ENCODE results near the gene TDRKH. TPM values are rescaled to one million over a fixed set of nuclear protein-coding genes. Genes with fewer than 3 reads are reported as not detected.
"Not testable (repeated sequence)": the region's sequence is repeated elsewhere in the genome, so short reads cannot be mapped to it uniquely, and the experiment has no call there.

TDRKH gene
- total RNA-seq, 2 donors from 2014 or later: 13.5 to 14.0 TPM

DNA sequence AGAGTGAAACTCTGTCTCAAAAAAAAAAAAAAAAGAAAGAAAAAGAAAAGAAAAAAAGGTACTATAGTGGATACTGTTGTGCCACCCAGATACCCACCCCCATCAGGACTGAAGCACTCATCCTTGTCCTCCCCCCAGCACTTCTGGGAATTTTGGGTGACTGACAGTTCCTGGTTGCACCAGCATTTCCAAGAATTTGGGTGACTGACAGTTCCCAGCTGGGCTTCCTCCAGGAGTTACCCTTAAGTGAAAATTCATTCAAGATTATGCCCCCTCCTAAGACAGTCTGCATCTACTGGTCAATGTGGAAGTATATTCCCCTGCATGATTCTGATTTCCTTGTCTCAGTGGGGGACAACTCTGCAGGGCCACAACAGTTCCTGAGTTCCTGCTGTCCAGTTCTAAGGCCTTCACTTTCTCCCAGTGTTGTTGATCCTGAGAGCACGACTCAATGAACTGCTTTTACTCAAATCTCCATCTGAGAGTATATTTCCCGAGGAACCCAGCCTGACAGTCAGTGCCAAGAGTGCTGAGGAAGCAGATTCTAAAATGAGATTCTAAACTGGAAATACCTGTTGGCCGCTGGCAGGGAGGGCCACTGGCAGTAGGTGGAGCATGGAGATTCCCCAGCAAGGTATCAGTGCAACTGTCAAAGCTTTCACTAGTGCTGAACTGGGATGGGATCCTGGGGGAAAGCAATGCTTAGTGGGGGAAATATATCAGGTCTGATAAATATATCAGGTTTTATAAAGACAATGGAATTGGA is 50.5 kb downstream of the TDRKH start:
- no peak overlapping the region for H3K27ac Mint-ChIP-seq
- peaks cover 0 to 2% of the 10 kb centered on the region in 2 donors for H3K4me1 Mint-ChIP-seq (ENCODE audit: low read depth in 2 of 2)
- ATAC-seq (peak in 1 of 2 donors; percentile 36), DNase-seq (ENCODE audit: low spot score) (no peak)
- peaks cover 3 to 4% of the 10 kb centered on the region in 2 donors for H3K27me3 Mint-ChIP-seq
- H3K4me3 Mint-ChIP-seq: no peak overlapping the region
- peaks cover 5% of the 10 kb centered on the region for H3K36me3 Mint-ChIP-seq
- H3K9me3 Mint-ChIP-seq: no peaks in the 10 kb centered on the region

DNA sequence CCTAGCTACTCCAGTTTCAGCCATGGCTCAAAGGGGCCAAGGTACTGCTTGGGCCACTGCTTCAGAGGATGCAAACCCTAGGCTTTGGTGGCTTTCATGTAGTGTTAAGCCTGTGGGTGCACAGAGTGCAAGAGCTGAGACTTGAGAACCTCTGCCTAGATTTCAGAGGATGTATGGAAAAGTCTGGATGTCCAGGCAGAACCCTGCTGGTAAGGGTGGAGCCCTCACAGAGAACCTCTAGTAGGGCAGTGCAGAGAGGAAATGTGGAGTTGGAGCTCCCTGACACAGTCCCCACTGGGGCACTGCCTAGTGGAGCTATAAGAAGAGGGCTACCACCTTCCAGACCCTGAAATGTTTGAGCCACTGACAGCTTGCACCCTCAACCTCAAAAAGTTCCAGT is 52.8 kb downstream of the TDRKH start:
- ATAC-seq (no peak), DNase-seq (ENCODE audit: low spot score) (no peak)
- peaks cover 5% of the 10 kb centered on the region for H3K36me3 Mint-ChIP-seq
- H3K9me3 Mint-ChIP-seq: no peaks in the 10 kb centered on the region
- H3K27ac Mint-ChIP-seq: no peak overlapping the region
- peaks cover 0 to 2% of the 10 kb centered on the region in 2 donors for H3K4me1 Mint-ChIP-seq (ENCODE audit: low read depth in 2 of 2)
- peaks cover 8 to 13% of the 10 kb centered on the region in 2 donors for H3K27me3 Mint-ChIP-seq
- H3K4me3 Mint-ChIP-seq: no peak overlapping the region

DNA sequence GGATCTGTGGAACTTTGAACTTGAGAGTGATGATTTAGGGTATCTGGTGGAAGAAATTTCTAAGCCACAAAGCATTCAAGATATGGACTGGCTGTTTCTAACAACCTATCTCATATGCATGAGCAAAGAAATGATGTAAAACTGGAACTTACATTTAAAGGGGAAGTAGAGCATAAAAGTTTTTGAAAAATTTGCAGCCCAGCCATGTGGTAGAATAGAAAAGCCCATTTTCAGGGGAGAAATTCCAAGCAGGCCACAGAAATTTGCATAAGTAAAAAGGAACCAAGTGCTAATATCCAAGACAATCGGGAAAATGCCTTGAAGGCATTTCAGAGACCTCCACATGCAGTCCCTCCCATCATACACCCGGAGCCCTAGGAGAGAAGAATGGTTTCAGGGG is 53.3 kb downstream of the TDRKH start:
- Mint-ChIP-seq H3K4me3 (no peak overlapping the region), H3K9me3 (no peaks in the 10 kb centered on the region), H3K27ac (no peak overlapping the region), H3K4me1 (ENCODE audit: low read depth in 2 of 2) (peaks cover 0 to 2% of the 10 kb centered on the region in 2 donors), H3K27me3 (peaks cover 10 to 18% of the 10 kb centered on the region in 2 donors), H3K36me3 (peaks cover 5% of the 10 kb centered on the region)
- ATAC-seq (no peak), DNase-seq (ENCODE audit: low spot score) (no peak)

DNA sequence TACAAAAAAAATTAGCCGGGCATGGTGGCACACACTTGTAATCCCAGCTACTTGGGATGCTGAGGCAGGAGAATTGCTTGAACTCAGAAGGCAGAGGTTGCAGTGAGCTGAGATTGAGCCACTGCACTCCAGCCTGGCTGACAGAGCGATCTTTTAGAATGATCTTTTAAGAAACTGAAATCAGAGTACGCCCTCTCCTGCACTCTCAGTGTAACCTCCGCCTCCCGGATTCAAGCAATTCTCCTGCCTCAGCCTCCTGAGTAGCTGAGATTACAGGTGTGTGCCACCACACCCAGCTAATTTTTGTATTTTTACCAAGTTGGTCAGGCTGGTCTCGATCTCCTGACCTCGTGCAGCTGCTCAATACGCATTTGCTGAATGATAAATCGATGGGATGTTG is 56.3 kb downstream of the TDRKH start:
- not testable (repeated sequence) for DNase-seq (ENCODE audit: low spot score); H3K4me3 Mint-ChIP-seq; H3K36me3 Mint-ChIP-seq; H3K4me1 Mint-ChIP-seq (ENCODE audit: low read depth in 2 of 2); H3K9me3 Mint-ChIP-seq; H3K27ac Mint-ChIP-seq; ATAC-seq
- H3K27me3 Mint-ChIP-seq: peaks cover 13 to 29% of the 10 kb centered on the region in 2 donors

DNA sequence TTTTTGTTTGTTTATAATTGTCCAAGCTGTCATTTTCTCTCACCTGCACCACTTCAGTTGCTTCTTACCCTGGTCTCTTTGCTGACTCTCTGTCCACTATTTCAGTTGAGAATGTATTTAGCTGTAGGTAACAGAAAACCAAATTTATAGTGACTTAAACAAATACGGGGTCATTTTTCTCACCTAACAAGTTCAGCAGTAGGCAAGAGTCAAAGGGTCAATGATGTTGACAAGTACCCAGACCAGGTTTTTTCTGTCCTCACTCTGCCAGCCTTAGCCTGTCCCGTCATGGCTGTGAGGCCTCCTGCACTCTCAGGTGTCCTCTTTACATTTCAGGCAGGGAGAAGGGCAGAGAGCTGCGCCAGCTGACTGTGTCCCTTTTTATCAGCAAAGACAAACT is 57.2 kb downstream of the TDRKH start:
- DNase-seq (ENCODE audit: low spot score) (no peak), ATAC-seq (no peak)
- H3K36me3 Mint-ChIP-seq: peaks cover 5% of the 10 kb centered on the region
- no peaks in the 10 kb centered on the region for H3K4me1 Mint-ChIP-seq (ENCODE audit: low read depth in 2 of 2)
- no peak overlapping the region for H3K4me3 Mint-ChIP-seq
- H3K27me3 Mint-ChIP-seq: peaks cover 18 to 34% of the 10 kb centered on the region in 2 donors
- no peaks in the 10 kb centered on the region for H3K9me3 Mint-ChIP-seq
- H3K27ac Mint-ChIP-seq: no peak overlapping the region

DNA sequence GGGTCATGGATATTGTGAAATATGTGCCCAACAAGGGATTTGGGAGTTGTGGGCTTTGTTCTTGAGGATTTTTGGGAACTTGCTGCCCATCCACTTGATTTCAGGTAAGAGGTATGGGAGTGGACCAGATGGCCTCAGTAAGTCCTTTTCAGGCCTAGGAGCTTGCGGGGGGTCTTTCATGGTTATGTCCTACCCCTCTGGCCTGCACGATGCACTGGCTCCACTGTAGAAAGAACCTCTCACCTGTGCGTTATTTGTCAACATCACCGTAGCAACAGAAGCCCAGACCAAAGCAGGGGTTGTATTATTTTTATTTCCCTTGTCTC is 60.4 kb downstream of the TDRKH start:
- no peak overlapping the region for H3K4me3 Mint-ChIP-seq
- H3K9me3 Mint-ChIP-seq: no peaks in the 10 kb centered on the region
- H3K27ac Mint-ChIP-seq: no peak overlapping the region
- ATAC-seq: no peak
- H3K4me1 Mint-ChIP-seq (ENCODE audit: low read depth in 2 of 2): no peaks in the 10 kb centered on the region
- H3K27me3 Mint-ChIP-seq: peaks cover 29 to 44% of the 10 kb centered on the region in 2 donors
- no peak for DNase-seq (ENCODE audit: low spot score)
- no peaks in the 10 kb centered on the region for H3K36me3 Mint-ChIP-seq

DNA sequence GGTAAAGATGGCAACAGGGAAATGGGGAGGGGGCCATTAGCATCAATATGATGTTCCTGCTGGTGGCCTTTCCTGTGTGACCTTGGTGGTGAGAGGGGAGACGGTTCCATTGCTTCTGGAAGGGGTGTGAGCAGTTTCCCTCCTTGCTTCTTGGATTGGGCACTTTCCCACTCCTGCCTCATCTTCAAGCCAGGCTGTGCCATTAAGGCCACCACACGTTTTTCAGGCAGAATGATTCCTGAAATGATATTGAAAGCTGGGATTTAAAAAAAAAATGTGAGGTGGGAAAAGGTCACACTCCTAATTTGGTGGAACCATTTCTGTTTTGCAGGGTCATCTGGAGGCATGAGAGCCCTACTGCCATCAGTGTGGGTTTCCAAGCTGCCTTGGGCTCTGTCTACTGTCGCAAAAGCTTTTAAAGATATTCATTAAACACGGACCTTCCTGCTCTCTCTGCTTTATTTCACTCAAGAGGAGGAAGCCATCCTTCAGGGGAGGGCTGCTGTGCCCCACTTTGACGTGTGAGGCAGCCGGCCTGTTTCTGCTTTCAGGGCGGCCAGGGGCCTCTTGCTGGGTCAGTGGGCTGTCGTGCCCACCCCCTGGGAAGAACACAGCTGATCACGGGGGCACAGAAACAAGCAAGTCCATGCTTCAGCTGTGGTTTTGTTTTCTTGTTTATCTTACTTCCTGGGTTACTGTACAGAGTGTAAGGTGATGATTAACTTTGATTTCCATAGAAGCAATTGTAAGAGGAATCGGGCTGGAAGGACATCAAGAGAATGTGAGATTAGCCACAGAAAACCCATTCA is 60.9 kb downstream of the TDRKH start:
- H3K9me3 Mint-ChIP-seq: no peaks in the 10 kb centered on the region
- H3K27ac Mint-ChIP-seq: no peak overlapping the region
- H3K4me3 Mint-ChIP-seq: no peak overlapping the region
- no peak for ATAC-seq
- H3K36me3 Mint-ChIP-seq: no peaks in the 10 kb centered on the region
- peaks cover 29 to 38% of the 10 kb centered on the region in 2 donors for H3K27me3 Mint-ChIP-seq
- DNase-seq (ENCODE audit: low spot score): no peak
- no peaks in the 10 kb centered on the region for H3K4me1 Mint-ChIP-seq (ENCODE audit: low read depth in 2 of 2)

DNA sequence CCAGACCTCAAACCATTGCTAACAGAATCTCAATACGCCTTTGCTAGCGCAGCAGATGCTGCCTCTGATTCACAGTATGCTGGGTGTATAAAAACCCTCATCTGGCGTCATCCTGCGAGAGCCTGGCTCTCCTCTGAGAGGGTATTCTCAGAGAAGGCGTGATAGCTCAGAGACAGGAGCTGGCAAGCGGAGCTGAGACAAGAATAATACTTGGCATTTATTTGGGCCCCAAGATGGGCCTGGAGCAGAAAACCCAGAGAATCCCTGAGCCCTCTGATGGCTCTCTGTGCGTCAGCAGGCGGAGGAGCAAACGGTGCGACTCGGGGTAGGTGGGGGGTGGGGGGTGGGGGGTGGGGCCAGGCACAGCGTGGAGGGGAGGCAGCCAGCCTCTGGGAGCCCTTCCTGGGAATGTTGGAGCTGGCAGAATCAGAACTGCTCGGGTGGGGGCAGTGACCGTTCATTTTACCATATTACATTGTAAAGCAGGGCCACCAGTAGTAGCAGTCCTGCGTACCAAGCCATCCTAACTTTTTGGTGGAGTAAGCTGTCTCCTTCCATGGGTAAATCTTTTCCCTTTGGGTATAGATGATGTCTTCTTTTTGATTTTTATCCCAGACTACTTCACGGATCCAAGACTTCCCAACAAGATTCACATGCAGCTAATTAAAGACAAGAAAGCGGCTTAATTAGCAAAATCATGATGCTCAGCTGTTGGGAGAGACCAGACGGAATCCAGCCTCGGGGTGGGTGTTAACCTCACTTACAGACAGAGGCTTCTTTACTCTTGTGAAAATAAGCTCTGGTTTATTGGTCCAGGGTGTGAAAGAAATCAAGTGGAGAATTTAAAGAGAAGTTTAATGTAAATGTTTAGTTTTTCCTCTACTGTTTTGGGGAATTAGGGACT is 61.9 kb downstream of the TDRKH start:
- no peak overlapping the region for H3K4me3 Mint-ChIP-seq
- H3K4me1 Mint-ChIP-seq (ENCODE audit: low read depth in 2 of 2): no peaks in the 10 kb centered on the region
- ATAC-seq (no peak), DNase-seq (ENCODE audit: low spot score) (no peak)
- H3K27ac Mint-ChIP-seq: no peak overlapping the region
- no peaks in the 10 kb centered on the region for H3K36me3 Mint-ChIP-seq
- H3K27me3 Mint-ChIP-seq: peaks cover 30 to 35% of the 10 kb centered on the region in 2 donors
- H3K9me3 Mint-ChIP-seq: no peaks in the 10 kb centered on the region

DNA sequence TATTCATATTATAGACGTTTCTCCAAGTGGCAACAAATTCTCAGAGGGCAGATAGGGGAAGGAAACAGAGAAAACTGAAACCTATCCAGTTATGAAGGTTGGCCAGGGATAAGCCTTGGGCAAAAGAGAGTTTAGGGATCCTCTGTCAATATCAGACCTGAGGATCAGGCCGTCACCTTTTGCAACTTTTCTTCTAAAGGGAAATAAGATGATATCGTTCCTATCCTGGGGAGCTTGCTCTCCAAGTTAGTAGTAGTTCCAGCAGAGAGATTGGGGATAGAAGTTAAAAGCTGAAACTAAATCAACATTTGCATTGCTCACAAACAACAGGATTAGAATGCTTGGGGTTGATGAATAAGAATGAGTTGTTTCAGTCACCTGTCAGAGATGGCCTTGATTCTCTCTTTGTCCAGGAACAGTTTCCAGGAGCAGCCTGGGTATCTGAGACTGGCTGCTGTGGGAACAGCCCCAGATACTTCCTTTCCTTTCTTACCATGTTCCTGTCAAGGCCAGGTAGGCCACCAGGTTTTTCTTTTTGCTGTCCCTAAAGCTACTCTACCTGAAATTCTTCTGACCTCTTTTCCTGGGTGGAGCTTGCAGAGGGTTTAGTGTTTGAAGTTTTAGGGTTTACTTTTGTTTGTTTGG is 66.5 kb downstream of the TDRKH start:
- Mint-ChIP-seq H3K27ac (no peak overlapping the region), H3K27me3 (peaks cover 25% of the 10 kb centered on the region in 2 donors), H3K4me1 (ENCODE audit: low read depth in 2 of 2) (peaks cover 17 to 19% of the 10 kb centered on the region in 2 donors), H3K36me3 (no peaks in the 10 kb centered on the region), H3K4me3 (no peak overlapping the region), H3K9me3 (no peaks in the 10 kb centered on the region)
- ATAC-seq (no peak), DNase-seq (ENCODE audit: low spot score) (no peak)

Other genes starting within 250 kb of the TDRKH start
- gene SNX27, start 178.4 kb downstream of the TDRKH start, total RNA-seq: 10 to 100 TPM; 28.3 to 34.2 TPM
- not detected for gene CELF3, start 73.7 kb downstream of the TDRKH start, total RNA-seq
- not detected for gene RIIAD1, start 69.0 kb downstream of the TDRKH start, total RNA-seq
- 100 to 1,000 TPM; 107 to 161 TPM for gene MRPL9, start 27.0 kb downstream of the TDRKH start, total RNA-seq
- gene LINGO4, start 14.9 kb upstream of the TDRKH start, total RNA-seq: not detected
- gene RORC, start 41.3 kb upstream of the TDRKH start, total RNA-seq: 1 to 10 TPM in 1 of 2 donors, under 1 TPM in 1; 0.17 to 1.3 TPM
- gene C2CD4D, start 49.3 kb upstream of the TDRKH start, total RNA-seq: 1 to 10 TPM in 1 of 2 donors, not detected in 1; 1.5 TPM
- gene THEM5, start 63.2 kb upstream of the TDRKH start, total RNA-seq: not detected
- 10 to 100 TPM; 17.0 to 19.6 TPM for gene THEM4, start 119.0 kb upstream of the TDRKH start, total RNA-seq
- 100 to 1,000 TPM; 152 to 263 TPM for gene S100A10, start 203.4 kb upstream of the TDRKH start, total RNA-seq
- gene S100A11, start 246.5 kb upstream of the TDRKH start, total RNA-seq: 100 to 1,000 TPM; 113 to 239 TPM